Measurements from ENCODE around the gene SMIM29. TPM values are rescaled to one million over a fixed set of nuclear protein-coding genes. Genes with fewer than 3 reads are reported as not detected.
A peak's percentile ranks its signal among the peaks of the same experiment; 100 is the strongest.
"Not testable (repeated sequence)": the region's sequence is repeated elsewhere in the genome, so short reads cannot be mapped to it uniquely, and the experiment has no call there.

Gene SMIM29
- total RNA-seq, 1 donor from 2014 or later, result 5.2 TPM

DNA sequence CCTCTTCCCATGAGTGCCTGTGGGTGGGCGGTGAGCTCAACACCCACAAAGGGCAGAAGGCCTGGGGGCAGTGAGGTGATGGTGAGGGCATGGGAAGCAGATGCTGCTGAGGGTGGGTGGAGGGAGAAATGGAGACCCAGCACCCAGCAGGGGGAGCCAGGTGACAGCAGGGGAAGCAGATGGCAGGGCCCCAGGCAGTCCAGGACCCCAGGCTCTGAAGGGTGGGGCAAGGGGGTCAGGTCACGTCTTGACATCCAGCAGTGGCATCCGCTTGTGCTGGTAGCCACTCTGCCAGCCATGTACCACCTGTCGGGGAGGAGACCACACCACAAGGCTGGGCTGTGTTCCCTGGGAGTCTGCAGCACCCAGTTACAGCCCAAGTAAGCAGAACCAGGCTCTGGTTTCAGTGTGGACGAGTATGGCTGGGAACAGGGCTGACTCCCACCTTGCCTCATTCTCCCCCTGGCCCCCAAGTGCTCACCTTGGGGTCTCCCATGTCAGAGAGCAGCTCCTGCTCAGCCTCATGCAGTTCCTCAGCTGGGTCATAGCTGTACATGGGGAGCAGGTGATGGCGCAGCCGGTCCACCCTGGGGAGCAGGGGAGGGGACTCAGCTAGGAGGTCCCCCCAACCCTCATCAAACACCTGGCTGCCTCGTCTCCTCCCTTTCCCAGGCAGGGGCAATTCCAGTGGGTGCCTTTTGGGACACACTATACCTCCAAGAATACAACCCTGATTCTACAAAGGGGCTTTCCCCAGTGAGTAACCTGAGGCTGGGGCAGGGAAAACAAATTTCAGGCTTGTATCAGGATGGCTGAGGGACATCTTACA lies 2.0 kb downstream of the SMIM29 start:
- H3K36me3 ChIP-seq (ENCODE audit: control insufficient read depth in 3 of 3, insufficient read depth in 3 of 3, low read length in 3 of 3), result peaks cover 0 to 14% (median 9%) of the 10 kb centered on the region in 3 donors
- peaks cover 17 to 43% (median 27%) of the 10 kb centered on the region in 3 donors for H3K4me1 ChIP-seq (ENCODE audit: control insufficient read depth in 3 of 3, insufficient read depth in 3 of 3, low read length in 3 of 3)
- H3K9ac ChIP-seq (ENCODE audit: low read depth in 1 of 3, low read length in 3 of 3), result peak overlapping the region in 1 of 3 donors; percentile 25
- no peaks in the 10 kb centered on the region for H3K27me3 ChIP-seq (ENCODE audit: control insufficient read depth in 3 of 3, insufficient read depth in 3 of 3, low read length in 3 of 3)
- H3K9me3 ChIP-seq (ENCODE audit: control insufficient read depth in 3 of 3, low read length in 3 of 3), result no peaks in the 10 kb centered on the region
- H3K4me3 ChIP-seq (ENCODE audit: low read length in 3 of 3), result no peak overlapping the region
- H3K27ac ChIP-seq (ENCODE audit: low read depth, low read length), result no peak overlapping the region

DNA sequence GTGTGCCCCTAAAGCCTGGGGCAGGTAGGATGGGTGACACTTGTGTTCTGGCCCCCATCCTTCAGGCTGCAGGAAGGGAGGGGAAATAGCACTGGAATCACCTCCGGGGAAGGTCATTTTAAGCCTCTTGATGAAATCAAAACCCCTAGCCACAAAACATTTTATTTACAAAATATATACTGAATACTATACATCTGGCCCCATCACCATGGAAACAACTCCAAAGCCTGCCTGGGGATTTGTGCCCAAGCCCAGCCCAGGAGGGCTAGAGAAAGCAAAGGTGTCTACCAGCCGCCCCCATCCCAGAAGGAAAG lies 2.6 kb downstream of the SMIM29 start:
- Histone ChIP-seq H3K27ac (ENCODE audit: low read depth, low read length) (no peak overlapping the region), H3K9ac (ENCODE audit: low read depth in 1 of 3, low read length in 3 of 3) (no peak overlapping the region)

DNA sequence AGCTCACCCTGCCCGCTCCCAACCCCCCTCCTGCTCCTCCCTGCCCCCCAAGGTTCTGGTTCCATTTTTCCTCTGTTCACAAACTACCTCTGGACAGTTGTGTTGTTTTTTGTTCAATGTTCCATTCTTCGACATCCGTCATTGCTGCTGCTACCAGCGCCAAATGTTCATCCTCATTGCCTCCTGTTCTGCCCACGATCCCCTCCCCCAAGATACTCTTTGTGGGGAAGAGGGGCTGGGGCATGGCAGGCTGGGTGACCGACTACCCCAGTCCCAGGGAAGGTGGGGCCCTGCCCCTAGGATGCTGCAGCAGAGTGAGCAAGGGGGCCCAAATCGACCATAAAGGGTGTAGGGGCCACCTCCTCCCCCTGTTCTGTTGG lies 3.1 kb downstream of the SMIM29 start:
- not testable (repeated sequence) for H3K9me3 ChIP-seq (ENCODE audit: control insufficient read depth in 3 of 3, low read length in 3 of 3); H3K27ac ChIP-seq (ENCODE audit: low read depth, low read length); H3K4me3 ChIP-seq (ENCODE audit: low read length in 3 of 3); H3K9ac ChIP-seq (ENCODE audit: low read depth in 1 of 3, low read length in 3 of 3); H3K27me3 ChIP-seq (ENCODE audit: control insufficient read depth in 3 of 3, insufficient read depth in 3 of 3, low read length in 3 of 3)
- Histone ChIP-seq H3K36me3 (ENCODE audit: control insufficient read depth in 3 of 3, insufficient read depth in 3 of 3, low read length in 3 of 3) (peaks cover 5 to 22% (median 15%) of the 10 kb centered on the region in 3 donors), H3K4me1 (ENCODE audit: control insufficient read depth in 3 of 3, insufficient read depth in 3 of 3, low read length in 3 of 3) (peaks cover 17 to 43% (median 27%) of the 10 kb centered on the region in 3 donors)

More for the DNA sequence above, 2.6 kb downstream of the SMIM29 start:
- Histone ChIP-seq H3K9me3 (ENCODE audit: control insufficient read depth in 3 of 3, low read length in 3 of 3) (no peaks in the 10 kb centered on the region), H3K4me3 (ENCODE audit: low read length in 3 of 3) (no peak overlapping the region), H3K36me3 (ENCODE audit: control insufficient read depth in 3 of 3, insufficient read depth in 3 of 3, low read length in 3 of 3) (peaks cover 5 to 19% (median 14%) of the 10 kb centered on the region in 3 donors), H3K27me3 (ENCODE audit: control insufficient read depth in 3 of 3, insufficient read depth in 3 of 3, low read length in 3 of 3) (no peaks in the 10 kb centered on the region), H3K4me1 (ENCODE audit: control insufficient read depth in 3 of 3, insufficient read depth in 3 of 3, low read length in 3 of 3) (peaks cover 17 to 43% (median 27%) of the 10 kb centered on the region in 3 donors)

DNA sequence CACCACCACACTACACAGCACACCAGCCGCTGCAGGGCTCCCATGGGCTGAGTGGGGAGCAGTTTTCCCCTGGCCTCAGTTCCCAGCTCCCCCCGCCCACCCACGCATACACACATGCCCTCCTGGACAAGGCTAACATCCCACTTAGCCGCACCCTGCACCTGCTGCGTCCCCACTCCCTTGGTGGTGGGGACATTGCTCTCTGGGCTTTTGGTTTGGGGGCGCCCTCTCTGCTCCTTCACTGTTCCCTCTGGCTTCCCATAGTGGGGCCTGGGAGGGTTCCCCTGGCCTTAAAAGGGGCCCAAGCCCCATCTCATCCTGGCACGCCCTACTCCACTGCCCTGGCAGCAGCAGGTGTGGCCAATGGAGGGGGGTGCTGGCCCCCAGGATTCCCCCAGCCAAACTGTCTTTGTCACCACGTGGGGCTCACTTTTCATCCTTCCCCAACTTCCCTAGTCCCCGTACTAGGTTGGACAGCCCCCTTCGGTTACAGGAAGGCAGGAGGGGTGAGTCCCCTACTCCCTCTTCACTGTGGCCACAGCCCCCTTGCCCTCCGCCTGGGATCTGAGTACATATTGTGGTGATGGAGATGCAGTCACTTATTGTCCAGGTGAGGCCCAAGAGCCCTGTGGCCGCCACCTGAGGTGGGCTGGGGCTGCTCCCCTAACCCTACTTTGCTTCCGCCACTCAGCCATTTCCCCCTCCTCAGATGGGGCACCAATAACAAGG lies 3.6 kb downstream of the SMIM29 start:
- H3K36me3 ChIP-seq (ENCODE audit: control insufficient read depth in 3 of 3, insufficient read depth in 3 of 3, low read length in 3 of 3), result peaks cover 5 to 26% (median 15%) of the 10 kb centered on the region in 3 donors
- not testable (repeated sequence) for H3K9me3 ChIP-seq (ENCODE audit: control insufficient read depth in 3 of 3, low read length in 3 of 3); H3K27me3 ChIP-seq (ENCODE audit: control insufficient read depth in 3 of 3, insufficient read depth in 3 of 3, low read length in 3 of 3); H3K9ac ChIP-seq (ENCODE audit: low read depth in 1 of 3, low read length in 3 of 3); H3K4me3 ChIP-seq (ENCODE audit: low read length in 3 of 3)
- peak overlapping the region; percentile 73 for H3K27ac ChIP-seq (ENCODE audit: low read depth, low read length)
- peaks cover 17 to 43% (median 26%) of the 10 kb centered on the region in 3 donors for H3K4me1 ChIP-seq (ENCODE audit: control insufficient read depth in 3 of 3, insufficient read depth in 3 of 3, low read length in 3 of 3)

DNA sequence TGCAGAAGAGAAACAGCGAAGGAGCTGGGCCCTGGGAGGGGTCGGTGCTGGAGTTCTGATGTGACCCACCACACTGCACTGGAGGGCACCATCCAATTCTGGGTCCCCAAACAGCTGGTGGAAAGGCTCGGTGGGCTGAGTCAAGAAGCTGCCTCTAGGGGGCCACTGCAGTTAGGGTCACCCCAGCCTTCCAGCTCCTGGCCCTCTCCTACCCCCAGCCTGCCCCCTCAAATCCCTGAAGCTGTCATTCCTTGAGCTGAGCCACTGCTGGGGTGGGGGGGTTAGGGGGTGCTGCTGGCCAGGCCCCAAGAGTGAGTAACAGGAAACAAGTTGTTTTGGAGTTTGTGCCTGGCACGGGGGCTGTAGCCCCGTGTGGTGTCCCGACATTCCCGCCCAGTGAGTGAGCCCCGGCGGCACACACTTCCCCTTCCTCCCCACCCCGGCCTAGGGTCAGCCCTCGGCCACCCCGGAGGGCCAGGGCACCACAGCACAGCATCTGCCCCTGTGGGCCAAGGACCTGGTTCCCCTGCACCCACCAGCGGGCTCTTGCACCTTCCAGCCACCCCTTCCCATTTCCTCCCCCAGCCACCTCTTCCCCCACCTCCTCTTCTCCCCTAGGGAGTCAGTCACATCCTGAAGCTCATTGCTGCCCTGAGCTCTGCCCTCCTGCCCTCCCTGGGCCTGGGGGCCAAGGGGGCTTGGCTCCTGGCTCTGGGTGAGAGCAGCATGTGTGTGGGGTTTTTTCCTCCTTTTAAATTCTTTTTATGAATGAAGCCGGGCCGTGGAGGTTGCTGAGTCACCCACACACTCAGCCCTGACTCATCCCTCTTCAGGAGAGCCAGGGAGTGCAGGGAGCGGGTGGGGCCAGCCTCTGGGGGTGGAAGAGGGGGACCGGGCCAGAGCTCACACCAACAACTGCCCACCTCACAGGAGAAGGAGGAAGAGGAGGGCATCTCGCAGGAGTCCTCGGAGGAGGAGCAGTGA lies 4.6 kb downstream of the SMIM29 start:
- peak overlapping the region; percentile 73 for H3K27ac ChIP-seq (ENCODE audit: low read depth, low read length)
- H3K4me3 ChIP-seq (ENCODE audit: low read length in 3 of 3), result no peak overlapping the region

DNA sequence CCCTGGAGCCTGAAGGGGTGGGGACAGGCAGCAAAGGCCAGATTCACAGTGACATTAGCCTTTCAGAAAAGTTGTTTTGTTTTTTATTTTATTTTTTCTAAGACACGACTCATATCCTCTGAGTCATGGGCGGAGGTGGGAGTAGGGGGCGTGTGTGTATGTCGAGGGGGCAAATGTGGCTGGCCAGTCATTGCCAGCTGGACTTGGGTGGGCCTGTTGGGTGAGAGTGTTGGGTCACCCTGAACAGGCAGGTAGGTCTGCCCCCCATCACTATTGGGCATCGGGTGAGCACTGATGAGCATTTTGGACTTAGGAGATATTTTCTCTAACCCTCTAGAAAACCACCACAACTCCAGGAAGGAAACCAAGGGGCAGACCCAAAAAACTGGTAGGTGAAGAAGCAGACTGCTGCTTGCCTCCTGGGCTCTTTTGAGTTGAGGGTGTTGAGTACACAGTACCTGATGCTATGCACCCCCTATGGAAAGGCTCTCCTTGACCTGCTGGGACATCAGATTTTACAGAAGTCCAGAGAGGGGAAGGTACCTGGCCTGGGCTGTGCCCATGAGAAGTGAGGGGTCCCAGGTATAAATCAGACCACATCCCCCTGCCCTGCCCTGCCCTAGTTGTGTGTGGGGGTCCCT lies 5.6 kb downstream of the SMIM29 start:
- Histone ChIP-seq H3K27me3 (ENCODE audit: control insufficient read depth in 3 of 3, insufficient read depth in 3 of 3, low read length in 3 of 3) (no peaks in the 10 kb centered on the region), H3K27ac (ENCODE audit: low read depth, low read length) (no peak overlapping the region), H3K9me3 (ENCODE audit: control insufficient read depth in 3 of 3, low read length in 3 of 3) (no peaks in the 10 kb centered on the region), H3K4me3 (ENCODE audit: low read length in 3 of 3) (no peak overlapping the region), H3K9ac (ENCODE audit: low read depth in 1 of 3, low read length in 3 of 3) (peak overlapping the region in 1 of 3 donors; percentile 3), H3K4me1 (ENCODE audit: control insufficient read depth in 3 of 3, insufficient read depth in 3 of 3, low read length in 3 of 3) (peaks cover 9 to 35% (median 23%) of the 10 kb centered on the region in 3 donors), H3K36me3 (ENCODE audit: control insufficient read depth in 3 of 3, insufficient read depth in 3 of 3, low read length in 3 of 3) (peaks cover 5 to 26% (median 15%) of the 10 kb centered on the region in 3 donors)

More for the DNA sequence above, 4.6 kb downstream of the SMIM29 start:
- Histone ChIP-seq H3K27me3 (ENCODE audit: control insufficient read depth in 3 of 3, insufficient read depth in 3 of 3, low read length in 3 of 3) (no peaks in the 10 kb centered on the region), H3K9ac (ENCODE audit: low read depth in 1 of 3, low read length in 3 of 3) (peak overlapping the region; percentile 33 to 54 (median 38)), H3K36me3 (ENCODE audit: control insufficient read depth in 3 of 3, insufficient read depth in 3 of 3, low read length in 3 of 3) (peaks cover 5 to 26% (median 15%) of the 10 kb centered on the region in 3 donors), H3K9me3 (ENCODE audit: control insufficient read depth in 3 of 3, low read length in 3 of 3) (no peaks in the 10 kb centered on the region), H3K4me1 (ENCODE audit: control insufficient read depth in 3 of 3, insufficient read depth in 3 of 3, low read length in 3 of 3) (peaks cover 9 to 36% (median 21%) of the 10 kb centered on the region in 3 donors)

DNA sequence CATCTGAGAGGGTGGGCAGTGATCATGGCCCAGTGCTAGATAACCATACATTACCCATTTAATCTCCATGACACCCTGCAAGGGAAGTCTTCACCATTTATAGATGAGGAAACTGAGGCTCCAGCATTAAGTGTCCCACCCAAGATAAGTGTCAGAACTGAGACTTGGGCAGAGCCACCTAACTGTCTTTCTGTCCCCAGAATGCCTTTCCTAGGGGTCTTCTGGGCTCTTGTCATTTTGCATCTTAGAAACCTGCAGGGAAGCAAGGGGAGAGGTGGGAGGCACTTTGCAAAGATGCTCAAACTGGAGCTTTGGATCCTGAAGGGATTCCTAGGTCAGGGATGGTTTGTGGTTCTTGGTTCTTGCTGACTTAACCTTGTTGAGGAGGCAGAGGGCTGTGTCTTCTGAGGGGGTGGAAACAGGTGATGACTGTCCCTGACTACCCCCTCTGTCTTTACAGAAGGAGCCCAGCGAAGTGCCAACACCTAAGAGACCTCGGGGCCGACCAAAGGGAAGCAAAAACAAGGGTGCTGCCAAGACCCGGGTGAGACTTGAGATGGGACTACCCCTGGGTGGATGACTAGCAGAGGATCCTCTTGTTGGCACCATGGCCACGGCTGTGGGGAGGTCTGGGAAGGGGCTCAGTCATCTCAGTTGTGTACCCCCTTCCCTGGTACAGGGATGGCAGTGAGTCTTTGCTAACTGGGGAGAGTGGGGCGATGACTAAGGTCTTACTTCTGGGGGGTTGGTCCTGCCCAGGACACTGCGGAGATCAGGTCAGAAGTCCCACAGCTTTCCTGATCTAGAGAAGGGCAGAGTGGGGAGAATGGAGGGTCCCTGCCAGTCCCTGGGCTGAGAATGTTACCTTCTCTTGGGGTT lies 6.3 kb downstream of the SMIM29 start:
- peaks cover 5 to 26% (median 15%) of the 10 kb centered on the region in 3 donors for H3K36me3 ChIP-seq (ENCODE audit: control insufficient read depth in 3 of 3, insufficient read depth in 3 of 3, low read length in 3 of 3)
- H3K4me1 ChIP-seq (ENCODE audit: control insufficient read depth in 3 of 3, insufficient read depth in 3 of 3, low read length in 3 of 3), result peaks cover 8 to 29% (median 18%) of the 10 kb centered on the region in 3 donors
- no peak overlapping the region for H3K9ac ChIP-seq (ENCODE audit: low read depth in 1 of 3, low read length in 3 of 3)
- H3K4me3 ChIP-seq (ENCODE audit: low read length in 3 of 3), result no peak overlapping the region
- H3K9me3 ChIP-seq (ENCODE audit: control insufficient read depth in 3 of 3, low read length in 3 of 3), result no peaks in the 10 kb centered on the region
- no peaks in the 10 kb centered on the region for H3K27me3 ChIP-seq (ENCODE audit: control insufficient read depth in 3 of 3, insufficient read depth in 3 of 3, low read length in 3 of 3)
- H3K27ac ChIP-seq (ENCODE audit: low read depth, low read length), result no peak overlapping the region

DNA sequence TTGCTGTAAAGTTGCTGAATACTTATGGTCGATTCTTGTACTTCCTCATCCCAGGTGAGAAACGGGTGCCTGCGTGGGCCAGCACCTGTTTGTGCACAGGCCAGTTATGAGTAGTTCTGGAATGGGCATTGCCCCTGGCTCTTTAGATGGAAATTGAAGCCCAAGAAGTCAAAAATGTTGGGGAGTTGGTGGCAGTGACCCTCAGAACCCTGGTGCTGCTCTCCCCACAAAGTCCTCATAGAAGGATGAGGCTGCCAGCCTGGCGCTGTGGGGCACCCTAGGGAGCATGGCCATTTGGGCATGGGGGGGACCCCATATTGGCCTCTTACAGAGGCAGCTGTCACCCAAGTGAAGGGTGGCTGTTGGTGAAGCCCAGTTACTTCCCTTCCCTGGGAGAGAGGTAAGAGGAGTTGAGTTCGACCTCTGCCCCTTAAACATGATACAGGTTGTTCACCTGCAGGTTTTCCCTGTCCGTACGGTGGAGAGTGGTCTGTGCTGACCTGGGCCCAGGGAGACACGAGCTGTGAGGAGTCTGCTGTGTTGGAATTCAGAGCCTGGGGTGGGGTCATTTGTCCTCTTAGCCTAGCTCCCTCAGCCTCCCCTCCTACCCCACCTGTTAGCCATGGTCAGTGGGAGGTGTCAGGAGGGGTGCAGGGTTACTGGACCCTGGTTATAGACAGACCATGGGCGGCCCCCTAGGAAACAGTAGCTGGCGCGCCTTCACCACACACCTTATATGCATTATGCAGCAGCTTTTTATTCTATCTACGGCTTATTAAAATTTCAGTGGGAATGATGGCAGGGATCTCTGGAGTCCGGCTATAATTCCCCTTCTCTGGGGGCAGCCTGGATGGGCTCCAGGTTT lies 7.2 kb downstream of the SMIM29 start:
- Histone ChIP-seq H3K27ac (ENCODE audit: low read depth, low read length) (no peak overlapping the region), H3K27me3 (ENCODE audit: control insufficient read depth in 3 of 3, insufficient read depth in 3 of 3, low read length in 3 of 3) (no peaks in the 10 kb centered on the region), H3K4me1 (ENCODE audit: control insufficient read depth in 3 of 3, insufficient read depth in 3 of 3, low read length in 3 of 3) (peaks cover 8 to 23% (median 18%) of the 10 kb centered on the region in 3 donors), H3K4me3 (ENCODE audit: low read length in 3 of 3) (no peak overlapping the region), H3K36me3 (ENCODE audit: control insufficient read depth in 3 of 3, insufficient read depth in 3 of 3, low read length in 3 of 3) (peaks cover 5 to 26% (median 13%) of the 10 kb centered on the region in 3 donors), H3K9me3 (ENCODE audit: control insufficient read depth in 3 of 3, low read length in 3 of 3) (no peaks in the 10 kb centered on the region), H3K9ac (ENCODE audit: low read depth in 1 of 3, low read length in 3 of 3) (no peak overlapping the region)

Measured in skeletal muscle tissue (tissue), 4 donors.